GM04503 (cell line): ENCODE data around the gene BPGM.

Experiments used
- DNase-seq: peaks from one replicate; pipeline ENCODE4 v3.0.0-alpha.2; 2012; ENCODE audit warnings: low read depth

Gene BPGM

DNA sequence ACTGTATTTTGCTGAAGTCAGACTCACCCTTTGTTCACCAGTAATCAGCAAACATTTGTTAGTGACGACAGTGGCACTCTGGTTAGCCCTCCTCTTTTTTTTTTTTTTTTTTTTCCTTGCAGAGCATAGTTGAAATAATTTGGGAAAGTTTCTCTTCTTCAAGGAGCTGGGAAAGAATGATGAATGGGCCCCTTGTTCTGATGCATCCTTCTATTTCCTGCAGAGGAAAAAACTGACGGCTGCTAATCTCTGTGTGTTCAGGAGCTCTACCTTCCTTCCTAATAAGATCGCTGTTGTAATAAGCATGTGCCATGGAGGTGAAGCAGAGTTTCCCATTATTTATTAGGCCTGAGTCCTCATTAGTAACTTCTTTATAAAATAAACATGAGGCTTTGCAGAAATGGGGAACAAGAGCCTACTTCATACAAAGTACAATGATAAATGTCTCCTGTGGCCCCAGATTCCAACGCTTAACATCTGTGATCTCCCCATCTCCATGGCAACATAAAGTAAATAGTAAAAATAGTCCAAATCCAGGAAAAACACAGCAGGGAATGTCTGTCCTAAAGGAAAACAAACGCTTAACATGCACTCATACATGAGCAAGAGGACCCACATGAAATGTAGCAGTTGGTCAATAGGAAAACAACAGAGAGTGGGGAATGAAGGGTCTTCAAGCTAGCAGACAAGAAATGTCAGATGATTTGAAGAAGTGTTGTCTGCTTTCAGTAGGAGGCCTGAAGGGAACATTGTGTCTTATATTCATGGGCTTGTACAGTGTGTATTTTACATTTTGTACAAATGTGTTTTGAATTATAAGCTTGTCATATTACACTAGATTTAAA, 73.7 kb downstream of the BPGM start:
- peak; percentile 47 for DNase-seq

DNA sequence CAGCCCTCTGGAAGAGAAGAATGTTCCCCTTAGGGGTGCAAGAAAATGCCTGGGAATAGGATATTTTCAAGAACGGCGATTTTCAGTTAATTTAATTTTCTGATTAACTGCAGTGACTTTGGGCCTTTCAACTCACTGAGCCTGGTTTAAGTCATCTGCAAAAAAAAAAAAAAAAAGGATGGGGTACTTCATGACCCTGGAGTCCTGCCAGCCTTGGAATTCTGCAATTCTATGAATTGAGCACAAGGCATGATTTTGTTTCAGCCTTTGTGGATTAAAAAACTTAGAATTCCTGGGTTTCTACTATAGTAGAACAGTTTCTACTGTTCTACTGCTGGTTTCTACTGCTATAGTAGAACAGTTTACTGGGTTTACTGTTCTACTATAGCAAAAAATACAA, 74.5 kb downstream of the BPGM start:
- DNase-seq, result no peak

DNA sequence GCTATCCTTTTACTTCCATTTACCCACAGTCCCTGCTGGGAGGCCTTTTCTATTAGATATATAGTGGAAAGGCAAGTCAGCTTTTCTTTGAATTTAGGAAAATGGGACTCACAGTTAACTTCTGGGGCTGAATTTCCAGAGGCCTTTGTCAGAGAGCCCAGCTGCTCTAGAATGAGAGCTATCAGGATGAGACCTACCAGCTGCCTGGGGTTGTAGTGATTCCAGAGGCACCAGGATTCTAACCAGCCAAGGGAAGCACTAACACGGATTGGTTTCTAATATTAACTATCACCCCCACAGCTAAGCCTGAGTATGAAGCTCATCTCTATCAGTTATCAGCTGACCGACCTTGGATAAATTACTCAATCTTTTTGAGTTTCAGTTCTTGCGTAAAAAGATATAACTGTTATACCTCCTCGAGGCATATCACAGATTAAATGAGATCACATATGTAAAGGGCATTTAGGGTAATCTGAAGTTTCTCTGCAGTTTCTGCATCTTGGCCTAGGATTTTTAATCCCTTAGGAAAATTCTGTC, 76.2 kb downstream of the BPGM start:
- no peak for DNase-seq

DNA sequence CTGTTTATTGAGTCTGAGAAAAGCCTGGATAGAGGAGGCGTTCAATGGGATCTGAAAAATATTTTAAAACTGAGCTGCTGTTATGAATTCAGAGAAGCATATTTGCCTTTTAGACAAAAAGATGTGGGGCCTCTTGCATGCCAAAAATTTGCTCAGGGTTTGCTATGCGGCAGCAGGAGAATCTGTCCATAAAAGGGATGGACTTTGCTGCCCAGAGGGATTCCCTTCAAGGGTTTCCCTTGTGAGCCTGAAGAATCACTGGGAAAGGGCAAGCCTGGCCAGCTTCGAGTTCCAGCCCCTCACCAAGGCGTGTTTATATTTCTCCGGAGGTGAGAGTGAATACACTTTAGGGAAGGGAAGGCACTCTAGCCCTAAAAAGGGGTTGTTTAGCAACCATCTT, 77.2 kb downstream of the BPGM start:
- DNase-seq, result no peak

DNA sequence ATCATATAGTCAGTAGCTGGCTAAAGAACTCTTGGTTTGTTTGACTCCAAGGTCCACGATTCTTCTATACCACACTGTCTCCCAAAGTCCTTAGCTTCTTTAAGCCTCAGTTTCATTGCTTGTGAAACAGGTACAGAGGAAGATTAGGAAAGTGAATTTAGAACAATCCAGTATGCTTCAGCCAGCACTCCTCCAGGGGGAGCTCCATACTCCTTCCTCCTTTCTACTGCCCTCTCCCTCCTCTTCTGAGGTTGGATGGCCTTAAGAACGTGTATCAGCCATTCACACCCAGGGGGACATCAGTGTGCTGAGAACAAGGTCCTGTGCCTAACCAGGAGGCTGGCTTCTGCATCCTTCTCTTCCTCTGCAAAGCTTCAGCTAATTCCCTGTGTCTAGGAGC, 78.0 kb downstream of the BPGM start:
- no peak for DNase-seq

DNA sequence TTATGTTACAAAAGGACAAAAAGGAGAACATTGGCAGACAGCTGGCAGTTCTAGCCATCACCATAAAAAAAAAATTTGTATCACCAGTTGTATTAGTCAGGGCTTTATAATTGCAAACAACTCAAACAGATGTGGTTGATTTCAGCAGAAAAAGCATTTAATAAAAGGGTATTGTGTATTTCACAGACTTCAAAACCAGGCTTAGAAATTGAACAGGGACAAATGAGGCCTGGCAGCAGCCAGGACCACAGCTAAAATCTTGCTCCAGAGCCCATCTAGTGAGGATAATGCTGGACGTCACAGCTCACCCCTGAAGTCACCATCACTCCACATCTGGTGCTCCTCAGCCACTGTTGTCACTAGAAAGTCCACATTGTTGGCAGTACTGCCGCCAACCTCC, 79.9 kb downstream of the BPGM start:
- no peak for DNase-seq

DNA sequence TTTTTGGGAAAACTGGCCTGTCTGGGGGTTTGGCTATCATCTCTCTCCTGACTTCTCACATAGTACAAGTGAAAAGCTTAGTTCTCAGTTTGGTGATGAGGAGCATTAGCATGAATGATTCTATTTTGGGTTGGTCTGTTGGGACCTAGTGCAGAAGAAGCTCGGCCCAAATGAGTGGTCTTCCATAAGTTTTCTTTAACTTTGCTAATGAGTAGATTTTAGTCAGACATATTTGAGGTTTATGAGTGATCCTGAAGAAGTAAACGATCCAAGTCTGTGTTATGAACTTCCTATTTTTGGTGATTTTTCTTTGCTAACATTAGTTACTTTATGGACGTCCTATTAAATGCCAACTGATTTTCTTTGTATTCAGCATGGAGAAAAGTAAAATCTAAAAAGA, 81.1 kb downstream of the BPGM start:
- DNase-seq, result no peak
